Measurements from ENCODE around the gene PIGH. TPM values are rescaled to one million over a fixed set of nuclear protein-coding genes. Genes with fewer than 3 reads are reported as not detected.

PIGH gene
- total RNA-seq, 3 donors from 2014 or later (not counting 1 experiment from before 2014, with no cell fraction given), result 50.9 to 56.0 (median 54.5) TPM

GRCh38 chr14:67573228-67574010 is 26.6 kb downstream of the PIGH start:
- peaks cover 11 to 13% of the 10 kb centered on the region in 2 donors for H3K4me1 Mint-ChIP-seq
- no peak overlapping the region for H3K27ac Mint-ChIP-seq
- no peaks in the 10 kb centered on the region for H3K9me3 Mint-ChIP-seq
- Histone ChIP-seq H3K27ac (ENCODE audit: low read length) (no peak overlapping the region), H3K27me3 (ENCODE audit: control insufficient read depth, insufficient read depth, low read length) (no peaks in the 10 kb centered on the region), H3K9me3 (ENCODE audit: control insufficient read depth, insufficient read depth, low read length) (no peaks in the 10 kb centered on the region), H3K4me3 (ENCODE audit: low read length) (no peak overlapping the region), H3K4me1 (ENCODE audit: control insufficient read depth, insufficient read depth, low read length) (no peaks in the 10 kb centered on the region), H3K36me3 (ENCODE audit: control insufficient read depth, insufficient read depth, low read length) (no peaks in the 10 kb centered on the region)
- 86% methylated on average over 15 of the region's 15 CpGs for WGBS (ENCODE audit: insufficient coverage)
- intact Hi-C loops (cut with micrococcal nuclease), result no loop called here
- ATAC-seq, result no peak
- no peak for TF ChIP-seq CTCF (IDR thresholded peaks at IDR 0.05)
- no peaks in the 10 kb centered on the region for H3K36me3 Mint-ChIP-seq
- peaks cover 0 to 9% of the 10 kb centered on the region in 2 donors for H3K27me3 Mint-ChIP-seq (ENCODE audit: low read depth in 2 of 2)
- DNase-seq, result no peak
- no peak overlapping the region for H3K4me3 Mint-ChIP-seq

GRCh38 chr14:67572608-67573007 is 27.5 kb downstream of the PIGH start:
- DNase-seq (no peak), ATAC-seq (no peak)
- TF ChIP-seq CTCF (IDR thresholded peaks at IDR 0.05), result no peak
- Histone ChIP-seq H3K27me3 (ENCODE audit: control insufficient read depth, insufficient read depth, low read length) (no peaks in the 10 kb centered on the region), H3K9me3 (ENCODE audit: control insufficient read depth, insufficient read depth, low read length) (no peaks in the 10 kb centered on the region), H3K4me1 (ENCODE audit: control insufficient read depth, insufficient read depth, low read length) (no peaks in the 10 kb centered on the region), H3K4me3 (ENCODE audit: low read length) (no peak overlapping the region), H3K27ac (ENCODE audit: low read length) (no peak overlapping the region), H3K36me3 (ENCODE audit: control insufficient read depth, insufficient read depth, low read length) (no peaks in the 10 kb centered on the region)
- no peaks in the 10 kb centered on the region for H3K36me3 Mint-ChIP-seq
- peaks cover 11 to 13% of the 10 kb centered on the region in 2 donors for H3K4me1 Mint-ChIP-seq
- H3K27ac Mint-ChIP-seq, result no peak overlapping the region
- H3K9me3 Mint-ChIP-seq, result no peaks in the 10 kb centered on the region
- intact Hi-C loops (cut with micrococcal nuclease), result no loop called here
- WGBS (ENCODE audit: insufficient coverage), result 96% methylated on average over 5 of the region's 5 CpGs
- peaks cover 0 to 10% of the 10 kb centered on the region in 2 donors for H3K27me3 Mint-ChIP-seq (ENCODE audit: low read depth in 2 of 2)
- H3K4me3 Mint-ChIP-seq, result no peak overlapping the region

DNA sequence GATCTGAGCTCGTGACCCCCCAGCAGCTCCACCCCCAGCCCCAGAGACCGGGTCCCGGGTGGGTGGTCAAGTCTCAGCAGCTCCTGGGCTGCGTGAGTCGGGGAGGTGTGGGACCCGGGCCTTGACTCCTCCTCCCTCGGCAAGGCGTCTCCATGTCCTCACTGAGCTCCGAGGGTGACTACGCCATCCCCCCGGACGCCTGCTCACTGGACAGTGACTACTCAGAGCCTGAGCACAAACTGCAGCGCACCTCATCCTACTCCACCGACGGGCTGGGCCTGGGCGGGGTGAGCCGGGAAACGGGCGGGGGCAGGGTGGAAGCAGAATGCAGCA is 28.1 kb downstream of the PIGH start:
- Mint-ChIP-seq H3K4me3 (no peak overlapping the region), H3K36me3 (no peaks in the 10 kb centered on the region), H3K4me1 (peaks cover 11 to 13% of the 10 kb centered on the region in 2 donors), H3K27me3 (ENCODE audit: low read depth in 2 of 2) (peaks cover 0 to 12% of the 10 kb centered on the region in 2 donors), H3K9me3 (no peaks in the 10 kb centered on the region), H3K27ac (no peak overlapping the region)
- Histone ChIP-seq H3K4me1 (ENCODE audit: control insufficient read depth, insufficient read depth, low read length) (no peaks in the 10 kb centered on the region), H3K4me3 (ENCODE audit: low read length) (no peak overlapping the region), H3K36me3 (ENCODE audit: control insufficient read depth, insufficient read depth, low read length) (no peaks in the 10 kb centered on the region), H3K27me3 (ENCODE audit: control insufficient read depth, insufficient read depth, low read length) (no peaks in the 10 kb centered on the region), H3K27ac (ENCODE audit: low read length) (no peak overlapping the region), H3K9me3 (ENCODE audit: control insufficient read depth, insufficient read depth, low read length) (no peaks in the 10 kb centered on the region)
- intact Hi-C loops (cut with micrococcal nuclease), result loop anchor here (1.0 kb wide), 1 partner anchor 145 kb away; no protein-coding TSS in a partner anchor
- DNase-seq, result no peak
- no peak for ATAC-seq
- no peak for TF ChIP-seq CTCF (IDR thresholded peaks at IDR 0.05)
- 88% methylated on average over 19 of the region's 19 CpGs for WGBS (ENCODE audit: insufficient coverage)

Measured in natural killer cell (primary cell).